IPS DF 19.7 (cell line): ENCODE measurements around the gene MESD.
A peak's percentile ranks its signal among the peaks of the same experiment; 100 is the strongest.
"Not testable (repeated sequence)": the region's sequence is repeated elsewhere in the genome, so short reads cannot be mapped to it uniquely, and the experiment has no call there.

ENCODE experiments used
- DNase-seq: peaks from one replicate; pipeline ENCODE4 v3.0.0-alpha.2; 2013; ENCODE audit warnings: low read depth, low spot score

MESD gene

GRCh38 chr15:80965454-80965853 is 24.2 kb downstream of the MESD start:
- DNase-seq = not testable (repeated sequence)

- no peak for DNase-seq
Observed at GRCh38 chr15:80958818-80959495, 30.7 kb downstream of the MESD start.

DNA sequence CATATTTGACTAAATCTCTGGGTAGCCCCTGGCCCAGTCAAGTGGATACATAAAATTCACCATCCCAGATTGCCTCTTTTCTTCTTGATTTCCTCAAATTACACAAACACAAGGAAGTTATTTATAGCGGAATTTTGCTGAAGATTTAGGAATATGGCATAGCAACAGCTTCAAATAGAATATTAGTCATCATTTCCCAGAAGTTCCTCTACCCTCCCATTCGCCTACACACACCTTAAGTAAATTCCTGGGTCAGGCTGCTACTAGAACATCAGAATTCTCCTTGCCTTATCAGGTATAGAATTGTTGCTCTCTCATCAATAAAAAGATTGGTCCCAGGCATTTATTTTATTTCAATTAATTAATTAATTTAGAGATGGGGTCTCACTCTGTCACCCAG is 31.6 kb downstream of the MESD start:
- no peak for DNase-seq

DNA sequence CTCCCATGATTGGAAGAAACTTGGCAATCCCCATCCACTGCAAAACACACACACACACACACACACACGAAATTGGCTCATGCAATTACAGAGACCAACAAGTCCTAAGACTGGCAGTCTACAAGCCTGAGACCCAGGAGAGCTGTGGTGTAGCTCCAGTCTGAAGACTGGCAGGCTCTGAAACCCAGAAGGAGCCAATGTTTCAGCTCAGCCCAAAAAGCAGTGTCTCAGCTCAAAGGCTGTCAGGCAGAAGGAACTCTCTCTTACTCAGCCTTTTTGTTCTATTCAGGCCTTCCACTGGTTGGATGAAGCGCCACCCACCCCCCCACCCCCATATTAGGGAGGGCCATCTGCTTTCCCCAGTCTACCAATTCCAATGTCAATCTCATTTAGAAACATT is 32.1 kb downstream of the MESD start:
- no peak for DNase-seq

GRCh38 chr15:80955571-80956452 is 33.8 kb downstream of the MESD start:
- DNase-seq = not testable (repeated sequence)

- peak; percentile 69 for DNase-seq
Observed at GRCh38 chr15:80953953-80954778, 35.5 kb downstream of the MESD start.

- DNase-seq = no peak
Observed at GRCh38 chr15:80953001-80953952, 36.3 kb downstream of the MESD start.

GRCh38 chr15:80951941-80952340 is 37.7 kb downstream of the MESD start:
- DNase-seq = no peak

- DNase-seq = no peak
Observed at GRCh38 chr15:80950291-80951078, 39.1 kb downstream of the MESD start.

DNA sequence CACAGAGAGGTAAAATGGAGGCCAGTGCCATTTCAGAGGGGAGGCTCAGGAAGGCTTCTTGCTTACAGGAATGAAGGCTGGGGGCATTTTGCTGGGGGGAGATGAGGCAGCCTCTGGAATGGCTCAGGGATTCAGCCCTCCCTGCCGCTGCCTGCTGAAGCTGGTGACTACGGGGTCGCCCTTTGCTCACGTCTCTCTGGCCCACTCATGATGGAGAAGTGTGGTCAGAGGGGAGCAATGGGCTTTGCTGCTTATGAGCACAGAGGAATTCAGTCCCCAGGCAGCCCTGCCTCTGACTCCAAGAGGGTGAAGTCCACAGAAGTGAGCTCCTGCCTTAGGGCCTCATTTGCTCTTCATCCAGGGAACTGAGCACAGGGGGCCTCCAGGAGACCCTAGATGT is 39.9 kb downstream of the MESD start:
- no peak for DNase-seq

- DNase-seq = no peak
Observed at GRCh38 chr15:80948651-80949292, 40.8 kb downstream of the MESD start.

DNA sequence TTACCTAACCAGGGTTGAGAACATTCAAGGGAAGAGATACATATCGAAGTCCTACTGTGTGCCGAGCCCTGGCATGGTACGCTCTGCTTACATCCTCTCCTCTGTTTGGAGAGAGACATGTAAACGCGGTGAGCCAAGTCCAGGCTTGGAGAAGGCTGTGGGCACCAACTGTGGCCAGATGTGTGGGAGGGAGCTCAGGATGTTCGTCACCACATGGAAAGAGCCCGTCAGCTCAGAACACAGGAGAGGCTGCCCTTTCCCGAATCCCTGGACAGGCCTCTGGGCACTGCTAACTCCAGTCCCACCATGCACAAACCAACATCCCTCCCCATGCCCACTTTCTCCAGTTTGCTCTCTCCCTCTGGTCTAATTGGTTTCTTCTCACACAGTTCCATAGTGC is 43.0 kb downstream of the MESD start:
- no peak for DNase-seq

- DNase-seq = no peak
Observed at GRCh38 chr15:80945605-80946004, 44.0 kb downstream of the MESD start.

DNA sequence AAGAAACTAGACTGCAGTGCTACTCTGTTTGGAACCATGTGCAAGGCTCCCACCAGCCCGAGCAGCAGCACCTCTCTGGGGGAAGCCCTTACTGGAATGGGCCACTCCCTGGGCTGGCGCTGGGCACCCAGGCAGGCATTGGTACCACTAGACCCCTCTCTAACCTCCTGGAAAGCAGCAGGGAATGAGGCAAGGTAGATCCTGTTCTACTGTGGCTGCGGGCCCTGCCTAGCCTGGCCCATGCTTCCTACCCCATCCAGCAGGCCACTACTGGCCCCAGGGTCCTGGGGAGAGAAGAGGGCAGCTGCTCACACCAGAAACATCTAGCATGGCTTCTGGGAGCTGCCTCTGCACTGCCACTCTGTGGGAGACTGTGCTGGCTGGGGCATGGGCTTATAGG is 44.8 kb downstream of the MESD start:
- no peak for DNase-seq

DNA sequence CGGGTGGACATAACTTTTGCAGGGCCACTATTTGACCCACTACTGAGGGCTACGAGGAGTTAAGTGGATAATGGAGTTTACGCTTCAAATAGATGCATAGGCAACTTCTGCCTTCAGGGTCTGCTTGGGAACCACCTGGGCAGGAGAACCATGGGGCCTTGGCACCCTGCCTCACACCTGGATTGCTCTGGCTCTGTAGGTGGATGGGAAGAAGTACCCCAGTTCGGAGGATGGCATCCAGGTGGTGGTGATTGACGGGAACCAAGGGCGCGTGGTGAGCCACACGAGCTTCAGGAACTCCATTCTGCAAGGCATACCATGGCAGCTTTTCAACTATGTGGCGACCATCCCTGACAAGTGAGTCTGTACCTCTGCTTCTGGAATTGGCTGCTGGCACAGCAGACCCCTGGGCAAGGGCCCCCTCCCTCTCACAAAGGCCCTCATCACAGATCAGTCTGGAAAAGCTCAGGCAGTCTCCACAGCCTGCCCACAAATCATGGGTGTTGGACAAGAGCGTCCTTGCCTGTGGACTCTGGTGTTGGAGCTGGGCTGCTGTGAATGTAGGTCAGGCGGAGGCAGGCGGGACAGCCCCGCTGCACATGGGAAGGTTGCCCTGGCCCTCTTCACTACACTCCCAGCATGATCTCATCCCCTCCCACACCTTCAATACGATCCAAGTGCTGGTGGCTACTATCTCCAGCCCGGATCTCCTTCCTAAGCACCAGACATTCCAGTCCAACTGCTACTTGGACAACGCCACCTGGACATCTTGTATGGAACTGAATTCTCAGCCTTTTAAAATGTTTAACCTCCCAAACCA is 46.7 kb downstream of the MESD start:
- no peak for DNase-seq

DNA sequence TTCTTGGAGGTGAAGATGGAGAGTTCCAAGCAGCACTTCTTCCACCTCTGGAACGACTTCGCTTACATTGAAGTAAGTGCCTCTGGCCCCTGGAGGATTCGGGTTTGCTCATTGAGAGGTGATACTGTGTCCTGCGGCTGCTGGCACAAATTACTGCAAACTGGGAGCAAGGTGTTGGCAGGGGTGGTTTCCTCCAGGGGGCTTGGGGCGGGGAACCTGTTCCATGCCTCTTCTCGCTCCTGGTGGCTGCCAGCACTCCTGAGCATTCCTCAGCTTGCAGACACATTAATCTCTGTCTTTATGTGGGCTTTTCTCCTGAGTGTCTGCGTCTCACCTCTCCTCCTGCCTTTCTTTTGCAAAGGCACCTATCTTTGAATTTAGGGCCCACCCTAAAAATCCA is 47.4 kb downstream of the MESD start:
- DNase-seq = no peak

DNA sequence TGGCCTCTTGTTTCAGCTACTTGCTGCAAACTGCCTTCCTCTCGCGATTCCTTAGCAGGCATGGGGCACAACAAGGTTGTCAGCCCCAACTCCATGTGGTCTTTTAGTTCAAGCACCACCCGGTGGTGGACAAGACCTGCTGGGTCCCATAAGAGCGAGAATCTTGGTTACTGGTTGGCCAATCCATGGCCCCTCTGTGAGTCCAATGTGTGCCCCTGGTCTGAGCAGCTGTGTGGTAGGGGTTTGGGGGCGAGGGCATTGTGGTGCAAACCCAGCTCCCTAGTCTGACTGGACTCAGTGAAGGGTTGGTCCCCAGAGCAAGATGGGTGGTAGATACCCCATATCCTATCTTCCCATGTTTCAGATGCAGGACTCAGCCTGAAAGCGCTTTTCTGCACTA is 48.8 kb downstream of the MESD start:
- no peak for DNase-seq

- DNase-seq = no peak
Observed at GRCh38 chr15:80940331-80940730, 49.3 kb downstream of the MESD start.

DNA sequence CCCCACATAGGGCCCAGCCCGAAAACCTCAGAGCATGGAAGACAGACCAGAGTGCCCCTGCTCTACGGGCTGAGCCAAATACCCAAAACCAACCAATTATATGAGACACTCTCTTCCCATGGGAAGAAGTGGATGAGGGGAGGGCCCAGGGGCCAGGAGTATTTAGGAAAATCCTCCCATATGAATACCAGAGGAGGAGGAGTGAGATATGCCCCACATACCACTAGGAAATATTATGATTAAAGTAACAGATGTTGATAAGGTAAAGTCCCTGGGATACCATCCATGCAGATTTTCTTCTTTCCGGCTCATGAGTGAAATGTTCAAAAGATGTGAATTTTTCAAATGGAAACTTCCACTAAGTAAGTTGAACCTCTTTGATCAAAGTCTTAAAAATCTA is 50.4 kb downstream of the MESD start:
- DNase-seq = no peak
